Measurements from ENCODE around the gene KIF25.

GRCh38 chr6:168042426-168043192 is 45.1 kb downstream of the KIF25 start:
- TF ChIP-seq CTCF (IDR thresholded peaks at IDR 0.05) (no peak), POLR2A (IDR thresholded peaks at IDR 0.05) (no peak), POLR2AphosphoS5 (IDR thresholded peaks at IDR 0.05) (no peak)

All from breast epithelium (tissue), 3 donors.